T-helper 1 cell treated with Interleukin-12 subunit alpha and Interleukin-12 subunit beta and Interleukin-4 antibody, amounts not matched to agents 30 μg/mL and 1 μg/mL, for 36 hours (primary cell): ENCODE measurements around the gene TEX35.
"Not testable (repeated sequence)": the region's sequence is repeated elsewhere in the genome, so short reads cannot be mapped to it uniquely, and the experiment has no call there.

Experiments used
- H3K27ac Mint-ChIP-seq: one replicate; pipeline ENCODE4 v1.8.0; 2021; ENCODE audit warnings: mild to moderate bottlenecking, mixed read lengths
- H3K27me3 Mint-ChIP-seq: one replicate; pipeline ENCODE4 v1.8.0; 2021; ENCODE audit warnings: low read depth, mixed read lengths
- H3K36me3 Mint-ChIP-seq: one replicate; pipeline ENCODE4 v1.8.0; 2021; ENCODE audit warnings: low read depth, mixed read lengths
- H3K4me1 Mint-ChIP-seq: one replicate; pipeline ENCODE4 v1.8.0; 2021; ENCODE audit warnings: low read depth, mixed read lengths
- H3K4me3 Mint-ChIP-seq: one replicate; pipeline ENCODE4 v1.8.0; 2021; ENCODE audit warnings: mild to moderate bottlenecking, moderate library complexity, mixed read lengths
- H3K9me3 Mint-ChIP-seq: one replicate; pipeline ENCODE4 v1.8.0; 2021; ENCODE audit warnings: mixed read lengths

TEX35 gene

GRCh38 chr1:178538192-178538916 lies 25.4 kb downstream of the TEX35 start:
- H3K4me3 Mint-ChIP-seq, result no peak overlapping the region
- no peak overlapping the region for H3K27ac Mint-ChIP-seq
- no peaks in the 10 kb centered on the region for H3K9me3 Mint-ChIP-seq
- no peaks in the 10 kb centered on the region for H3K36me3 Mint-ChIP-seq
- H3K27me3 Mint-ChIP-seq, result no peaks in the 10 kb centered on the region
- H3K4me1 Mint-ChIP-seq, result peaks cover 4% of the 10 kb centered on the region

- no peak overlapping the region for H3K27ac Mint-ChIP-seq
- no peak overlapping the region for H3K4me3 Mint-ChIP-seq
- peaks cover 4% of the 10 kb centered on the region for H3K4me1 Mint-ChIP-seq
- H3K9me3 Mint-ChIP-seq, result no peaks in the 10 kb centered on the region
- H3K27me3 Mint-ChIP-seq, result no peaks in the 10 kb centered on the region
- no peaks in the 10 kb centered on the region for H3K36me3 Mint-ChIP-seq
Observed at GRCh38 chr1:178539291-178539690, 26.4 kb downstream of the TEX35 start.

GRCh38 chr1:178540204-178540603 lies 27.3 kb downstream of the TEX35 start:
- Mint-ChIP-seq H3K36me3 (no peaks in the 10 kb centered on the region), H3K4me3 (no peak overlapping the region), H3K27ac (no peak overlapping the region), H3K9me3 (no peaks in the 10 kb centered on the region), H3K4me1 (peaks cover 4% of the 10 kb centered on the region), H3K27me3 (no peaks in the 10 kb centered on the region)

- no peaks in the 10 kb centered on the region for H3K27me3 Mint-ChIP-seq
- no peak overlapping the region for H3K4me3 Mint-ChIP-seq
- no peaks in the 10 kb centered on the region for H3K9me3 Mint-ChIP-seq
- no peak overlapping the region for H3K27ac Mint-ChIP-seq
- peaks cover 4% of the 10 kb centered on the region for H3K4me1 Mint-ChIP-seq
- H3K36me3 Mint-ChIP-seq, result no peaks in the 10 kb centered on the region
Observed at GRCh38 chr1:178540646-178541045, 27.7 kb downstream of the TEX35 start.

GRCh38 chr1:178541379-178541778 lies 28.5 kb downstream of the TEX35 start:
- no peaks in the 10 kb centered on the region for H3K27me3 Mint-ChIP-seq
- peak overlapping the region; percentile 85 for H3K4me3 Mint-ChIP-seq
- H3K27ac Mint-ChIP-seq, result no peak overlapping the region
- H3K36me3 Mint-ChIP-seq, result no peaks in the 10 kb centered on the region
- H3K4me1 Mint-ChIP-seq, result peaks cover 4% of the 10 kb centered on the region
- H3K9me3 Mint-ChIP-seq, result no peaks in the 10 kb centered on the region

GRCh38 chr1:178541829-178542553 lies 29.1 kb downstream of the TEX35 start:
- peaks cover 4% of the 10 kb centered on the region for H3K4me1 Mint-ChIP-seq
- H3K27me3 Mint-ChIP-seq, result no peaks in the 10 kb centered on the region
- no peaks in the 10 kb centered on the region for H3K9me3 Mint-ChIP-seq
- H3K36me3 Mint-ChIP-seq, result no peaks in the 10 kb centered on the region
- H3K4me3 Mint-ChIP-seq, result peak overlapping the region; percentile 85
- H3K27ac Mint-ChIP-seq, result peak overlapping the region; percentile 79

GRCh38 chr1:178542554-178543289 lies 29.8 kb downstream of the TEX35 start:
- Mint-ChIP-seq H3K4me3 (peak overlapping the region; percentile 85), H3K4me1 (peaks cover 4% of the 10 kb centered on the region), H3K27me3 (no peaks in the 10 kb centered on the region), H3K27ac (peak overlapping the region; percentile 79), H3K9me3 (no peaks in the 10 kb centered on the region), H3K36me3 (no peaks in the 10 kb centered on the region)

- H3K4me3 Mint-ChIP-seq, result peak overlapping the region; percentile 85
- no peak overlapping the region for H3K27ac Mint-ChIP-seq
- no peaks in the 10 kb centered on the region for H3K9me3 Mint-ChIP-seq
- peaks cover 4% of the 10 kb centered on the region for H3K4me1 Mint-ChIP-seq
- H3K36me3 Mint-ChIP-seq, result no peaks in the 10 kb centered on the region
- H3K27me3 Mint-ChIP-seq, result no peaks in the 10 kb centered on the region
Observed at GRCh38 chr1:178543290-178543607, 30.3 kb downstream of the TEX35 start.

GRCh38 chr1:178544531-178544930 lies 31.6 kb downstream of the TEX35 start:
- no peak overlapping the region for H3K27ac Mint-ChIP-seq
- no peaks in the 10 kb centered on the region for H3K36me3 Mint-ChIP-seq
- peaks cover 4% of the 10 kb centered on the region for H3K4me1 Mint-ChIP-seq
- no peaks in the 10 kb centered on the region for H3K27me3 Mint-ChIP-seq
- H3K4me3 Mint-ChIP-seq, result no peak overlapping the region
- H3K9me3 Mint-ChIP-seq, result no peaks in the 10 kb centered on the region

GRCh38 chr1:178548108-178548507 lies 35.2 kb downstream of the TEX35 start:
- Mint-ChIP-seq H3K4me3 (no peak overlapping the region), H3K27ac (no peak overlapping the region), H3K9me3 (peaks cover 3% of the 10 kb centered on the region), H3K4me1 (peaks cover 2% of the 10 kb centered on the region), H3K27me3 (no peaks in the 10 kb centered on the region), H3K36me3 (no peaks in the 10 kb centered on the region)

GRCh38 chr1:178551307-178551706 lies 38.4 kb downstream of the TEX35 start:
- Mint-ChIP-seq H3K27ac (no peak overlapping the region), H3K4me3 (no peak overlapping the region), H3K9me3 (peaks cover 12% of the 10 kb centered on the region), H3K27me3 (no peaks in the 10 kb centered on the region), H3K4me1 (no peaks in the 10 kb centered on the region), H3K36me3 (no peaks in the 10 kb centered on the region)

- Mint-ChIP-seq H3K27me3 (no peaks in the 10 kb centered on the region), H3K9me3 (peaks cover 12% of the 10 kb centered on the region), H3K36me3 (no peaks in the 10 kb centered on the region), H3K27ac (no peak overlapping the region), H3K4me1 (no peaks in the 10 kb centered on the region), H3K4me3 (no peak overlapping the region)
Observed at GRCh38 chr1:178551940-178552339, 39.0 kb downstream of the TEX35 start.

- Mint-ChIP-seq H3K36me3 (no peaks in the 10 kb centered on the region), H3K27ac (no peak overlapping the region), H3K27me3 (no peaks in the 10 kb centered on the region), H3K4me1 (no peaks in the 10 kb centered on the region), H3K9me3 (peaks cover 12% of the 10 kb centered on the region), H3K4me3 (no peak overlapping the region)
Observed at GRCh38 chr1:178552856-178553255, 39.9 kb downstream of the TEX35 start.

- H3K36me3 Mint-ChIP-seq, H3K4me1 Mint-ChIP-seq, H3K27me3 Mint-ChIP-seq, H3K4me3 Mint-ChIP-seq, H3K27ac Mint-ChIP-seq: not testable (repeated sequence)
- H3K9me3 Mint-ChIP-seq, result peaks cover 12% of the 10 kb centered on the region
Observed at GRCh38 chr1:178554351-178554750, 41.4 kb downstream of the TEX35 start.

- not testable (repeated sequence) for H3K4me3 Mint-ChIP-seq, H3K4me1 Mint-ChIP-seq, H3K27ac Mint-ChIP-seq, H3K27me3 Mint-ChIP-seq, H3K36me3 Mint-ChIP-seq
- peaks cover 12% of the 10 kb centered on the region for H3K9me3 Mint-ChIP-seq
Observed at GRCh38 chr1:178555613-178556012, 42.7 kb downstream of the TEX35 start.
